Measurements from ENCODE around the gene MTG2.

Gene MTG2

GRCh38 chr20:62222972-62223371 lies 40.1 kb downstream of the MTG2 start:
- no peak for DNase-seq

GRCh38 chr20:62223571-62223970 lies 40.7 kb downstream of the MTG2 start:
- DNase-seq = no peak

GRCh38 chr20:62224113-62224855 lies 41.5 kb downstream of the MTG2 start:
- DNase-seq = no peak

- DNase-seq = no peak
These were observed 42.2 kb downstream of the MTG2 start for GRCh38 chr20:62225026-62225425.

- DNase-seq = no peak
These were observed 43.2 kb downstream of the MTG2 start for GRCh38 chr20:62225820-62226635.

GRCh38 chr20:62226707-62227590 lies 44.1 kb downstream of the MTG2 start:
- DNase-seq = no peak

GRCh38 chr20:62227591-62227976 lies 44.8 kb downstream of the MTG2 start:
- DNase-seq = no peak

GRCh38 chr20:62227977-62228958 lies 45.4 kb downstream of the MTG2 start:
- no peak for DNase-seq

- DNase-seq = no peak
These were observed 46.2 kb downstream of the MTG2 start for GRCh38 chr20:62228982-62229545.

- no peak for DNase-seq
These were observed 46.8 kb downstream of the MTG2 start for GRCh38 chr20:62229667-62230066.

- DNase-seq = no peak
These were observed 47.4 kb downstream of the MTG2 start for GRCh38 chr20:62230276-62230675.

GRCh38 chr20:62230696-62231095 lies 47.9 kb downstream of the MTG2 start:
- DNase-seq = no peak

- no peak for DNase-seq
These were observed 48.5 kb downstream of the MTG2 start for GRCh38 chr20:62231292-62231691.

GRCh38 chr20:62232194-62232593 lies 49.4 kb downstream of the MTG2 start:
- DNase-seq = no peak

- no peak for DNase-seq
These were observed 50.2 kb downstream of the MTG2 start for GRCh38 chr20:62232770-62233645.

- no peak for DNase-seq
These were observed 50.9 kb downstream of the MTG2 start for GRCh38 chr20:62233684-62234083.

GRCh38 chr20:62234339-62234738 lies 51.5 kb downstream of the MTG2 start:
- no peak for DNase-seq

- DNase-seq = no peak
These were observed 52.4 kb downstream of the MTG2 start for GRCh38 chr20:62235001-62235776.

- DNase-seq = no peak
These were observed 52.9 kb downstream of the MTG2 start for GRCh38 chr20:62235777-62236157.

- no peak for DNase-seq
These were observed 53.4 kb downstream of the MTG2 start for GRCh38 chr20:62236200-62236599.

Measured in DMS 273 treated with DMSO at 0.1 percent for 48 hours (cell line).